Ovary (tissue), 3 donors: Measurements from ENCODE around the gene SH3PXD2A.

ENCODE experiments used
- CTCF ChIP-seq, 3 donors: fragments of 450-650 bp in 2 of 3; fragments of 200-600 bp in 1 of 3; IDR thresholded peaks; one replicate each; pipeline versions ENCODE4 v1.5.1 to v1.8.0; 2016 to 2022; ENCODE audit warnings: antibody characterized with exemption in 3 of 3, mild to moderate bottlenecking in 1 of 3
- EP300 ChIP-seq: sonication (generic); formaldehyde crosslinking; IDR thresholded peaks from one replicate; pipeline ENCODE4 v1.6.1; 2017; ENCODE audit warnings: antibody characterized with exemption
- POLR2A ChIP-seq: fragments of 450-650 bp; IDR thresholded peaks from one replicate; pipeline ENCODE4 v1.6.1; 2017; ENCODE audit warnings: antibody characterized with exemption, mild to moderate bottlenecking, moderate library complexity
- donor health status: DM: no; HTN: no; CAD: no.

GRCh38 chr10:103843045-103843444, 12.3 kb downstream of the SH3PXD2A start:
- TF ChIP-seq CTCF (IDR thresholded peaks at IDR 0.05) (no peak), EP300 (no peak), POLR2A (no peak)
